H9 (cell line): ENCODE data around the gene KLHL5. TPM values are rescaled to one million over a fixed set of nuclear protein-coding genes. Genes with fewer than 3 reads are reported as not detected.

Source experiments
- DNase-seq: peaks from one replicate; pipeline ENCODE4 v3.0.0-alpha.2; 2017
- H2AFZ ChIP-seq: one replicate; pipeline ENCODE4 v1.6.1; 2013; ENCODE audit warnings: mild to moderate bottlenecking, low read length, control low read depth, moderate library complexity
- H2AK5ac ChIP-seq: 2 replicates; pipeline ENCODE4 v1.6.1; 2013; ENCODE audit warnings: low read length, control low read depth, mixed read lengths; ENCODE audit not compliant: insufficient read length
- H2BK120ac ChIP-seq: one replicate; pipeline ENCODE4 v1.6.1; 2013; ENCODE audit warnings: low read depth, mild to moderate bottlenecking, low read length, control low read depth, inconsistent platforms; ENCODE audit not compliant: poor library complexity, severe bottlenecking
- H2BK12ac ChIP-seq: 2 replicates; pipeline ENCODE4 v1.6.1; 2013; ENCODE audit warnings: low read length, control low read depth, mixed read lengths, low read depth; ENCODE audit not compliant: insufficient read length
- H2BK15ac ChIP-seq: 2 replicates; pipeline ENCODE4 v1.6.1; 2013; ENCODE audit warnings: low read depth, low read length, control low read depth
- H2BK20ac ChIP-seq: one replicate; pipeline ENCODE4 v1.6.1; 2013; ENCODE audit warnings: low read depth, mild to moderate bottlenecking, low read length, control low read depth, inconsistent platforms; ENCODE audit not compliant: poor library complexity, severe bottlenecking
- H2BK5ac ChIP-seq: 2 replicates; pipeline ENCODE4 v1.6.1; 2013; ENCODE audit warnings: low read length, control low read depth, mixed read lengths; ENCODE audit not compliant: insufficient read length
- H3K14ac ChIP-seq: 2 replicates; pipeline ENCODE4 v1.6.1; 2013; ENCODE audit warnings: low read length, control low read depth; ENCODE audit not compliant: insufficient read depth
- H3K18ac ChIP-seq: 2 replicates; pipeline ENCODE4 v1.6.1; 2013; ENCODE audit warnings: low read depth, mild to moderate bottlenecking, mixed read lengths, low read length, control low read depth; ENCODE audit not compliant: insufficient read length
- H3K23ac ChIP-seq: 2 replicates; pipeline ENCODE4 v1.6.1; 2013; ENCODE audit warnings: low read length, control low read depth, mixed read lengths, low read depth; ENCODE audit not compliant: insufficient read length
- H3K23me2 ChIP-seq: 2 replicates; pipeline ENCODE4 v1.6.1; 2013; ENCODE audit warnings: low read depth, mild to moderate bottlenecking, mixed read lengths, low read length, control low read depth; ENCODE audit not compliant: insufficient read length, poor library complexity, severe bottlenecking
- H3K27ac ChIP-seq: 2 replicates; pipeline ENCODE4 v1.5.1; 2013; ENCODE audit warnings: low read length, control low read depth, mixed read lengths, low read depth; ENCODE audit not compliant: insufficient read length
- H3K27me3 ChIP-seq: 2 replicates; pipeline ENCODE4 v1.6.1; 2013; ENCODE audit warnings: low read length, control low read depth, inconsistent platforms; ENCODE audit not compliant: insufficient read depth
- H3K4ac ChIP-seq: 2 replicates; pipeline ENCODE4 v1.6.1; 2013; ENCODE audit warnings: low read depth, mild to moderate bottlenecking, control low read depth, inconsistent platforms, low read length, moderate library complexity
- H3K4me1 ChIP-seq: 2 replicates; pipeline ENCODE4 v1.6.1; 2013; ENCODE audit warnings: low read length, control low read depth, inconsistent platforms; ENCODE audit not compliant: insufficient read depth
- H3K4me2 ChIP-seq: 2 replicates; pipeline ENCODE4 v1.6.1; 2013; ENCODE audit warnings: low read length, control low read depth, mixed read lengths; ENCODE audit not compliant: insufficient read length, insufficient read depth
- H3K56ac ChIP-seq: 2 replicates; pipeline ENCODE4 v1.6.1; 2013; ENCODE audit warnings: low read depth, mild to moderate bottlenecking, mixed read lengths, low read length, control low read depth; ENCODE audit not compliant: insufficient read length
- H3K79me1 ChIP-seq: 2 replicates; pipeline ENCODE4 v1.6.1; 2013; ENCODE audit warnings: low read depth, mild to moderate bottlenecking, moderate library complexity, low read length, control low read depth, inconsistent platforms; ENCODE audit not compliant: insufficient read depth, poor library complexity, severe bottlenecking
- H3K79me2 ChIP-seq: 2 replicates; pipeline ENCODE4 v1.6.1; 2013; ENCODE audit warnings: low read length, control low read depth, inconsistent platforms; ENCODE audit not compliant: insufficient read depth
- H3K9ac ChIP-seq: 2 replicates; pipeline ENCODE4 v1.6.1; 2013; ENCODE audit warnings: low read length, control low read depth, mixed read lengths; ENCODE audit not compliant: insufficient read length; ENCODE audit errors: extremely low read depth
- H3K9me3 ChIP-seq: one replicate; pipeline ENCODE4 v1.6.1; 2013; ENCODE audit warnings: low read depth, low read length, inconsistent platforms; ENCODE audit not compliant: control insufficient read depth
- H3T11ph ChIP-seq: one replicate; pipeline ENCODE4 v1.6.1; 2013; ENCODE audit warnings: mild to moderate bottlenecking, low read length, control low read depth, inconsistent platforms
- H4K20me1 ChIP-seq: one replicate; pipeline ENCODE4 v1.6.1; 2013; ENCODE audit not compliant: control insufficient read depth, insufficient read length, insufficient read depth
- H4K5ac ChIP-seq: 2 replicates; pipeline ENCODE4 v1.6.1; 2013; ENCODE audit warnings: low read depth, mild to moderate bottlenecking, mixed read lengths, low read length, control low read depth; ENCODE audit not compliant: insufficient read length
- H4K8ac ChIP-seq: replicated peaks from 2 replicates; pipeline ENCODE4 v1.6.1; 2013; ENCODE audit warnings: low read length, control low read depth, mixed read lengths, low read depth; ENCODE audit not compliant: insufficient read length
- H4K91ac ChIP-seq: 2 replicates; pipeline ENCODE4 v1.6.1; 2013; ENCODE audit warnings: low read depth, mild to moderate bottlenecking, moderate library complexity, mixed read lengths, low read length, control low read depth; ENCODE audit not compliant: insufficient read length
- H3K27ac Mint-ChIP-seq, 3 experiments: 2 replicates in 2 of 3; 3 replicates in 1 of 3; pipeline ENCODE4 v1.8.0; 2020 to 2021; ENCODE audit warnings: mixed read lengths in 3 of 3, mild to moderate bottlenecking in 1 of 3, moderate library complexity in 1 of 3
- H3K27me3 Mint-ChIP-seq: 2 replicates; pipeline ENCODE4 v1.8.0; 2021; ENCODE audit warnings: low read depth, mild to moderate bottlenecking, moderate library complexity, mixed read lengths
- H3K36me3 Mint-ChIP-seq, 3 experiments: 2 replicates in 2 of 3; 3 replicates in 1 of 3; pipeline ENCODE4 v1.8.0; 2020 to 2021; ENCODE audit warnings: low read depth in 3 of 3, mixed read lengths in 3 of 3; ENCODE audit not compliant: insufficient read depth in 1 of 3
- H3K4me1 Mint-ChIP-seq, 2 experiments: 2 replicates each; pipeline ENCODE4 v1.8.0; 2020; ENCODE audit warnings: mixed read lengths in 2 of 2
- H3K4me3 Mint-ChIP-seq, 2 experiments: 2 replicates in 1 of 2; 3 replicates in 1 of 2; pipeline ENCODE4 v1.8.0; 2020 to 2021; ENCODE audit warnings: mild to moderate bottlenecking in 2 of 2, mixed read lengths in 2 of 2, moderate library complexity in 1 of 2
- H3K9me3 Mint-ChIP-seq, 2 experiments: 2 replicates in 1 of 2; 3 replicates in 1 of 2; pipeline ENCODE4 v1.8.0; 2020; ENCODE audit warnings: mild to moderate bottlenecking in 2 of 2, mixed read lengths in 2 of 2, moderate library complexity in 1 of 2
- CTCF ChIP-seq: fragments of 200-600 bp; sonication (generic); conservative IDR thresholded peaks from 3 replicates; pipeline ENCODE4 v1.8.0; 2021; ENCODE audit warnings: antibody characterized with exemption, mild to moderate bottlenecking
- total RNA-seq: library from RNA; stranded (reverse); gene quantifications from 2 replicates; pipeline ENCODE4 v1.2.1, GENCODE V29; 2021

Gene KLHL5
- total RNA-seq, 1 experiment from 2014 or later, result 16.8 TPM

- Histone ChIP-seq H4K20me1 (no peaks in the 10 kb centered on the region), H3K4me2 (no peak overlapping the region), H3K4me1 (no peaks in the 10 kb centered on the region), H2AFZ (no peak overlapping the region), H3T11ph (no peak overlapping the region), H3K18ac (no peak overlapping the region), H3K23me2 (no peaks in the 10 kb centered on the region), H4K5ac (no peak overlapping the region), H3K27ac (no peak overlapping the region), H3K14ac (no peak overlapping the region), H2BK120ac (no peak overlapping the region), H2BK15ac (no peak overlapping the region), H3K56ac (no peak overlapping the region), H3K79me2 (no peaks in the 10 kb centered on the region), H3K23ac (no peak overlapping the region), H2AK5ac (no peak overlapping the region), H3K4ac (no peak overlapping the region), H3K79me1 (no peaks in the 10 kb centered on the region), H4K91ac (no peak overlapping the region), H3K9me3 (no peaks in the 10 kb centered on the region), H2BK5ac (no peak overlapping the region), H2BK12ac (no peak overlapping the region), H4K8ac (no peak overlapping the region), H3K9ac (no peak overlapping the region), H2BK20ac (no peak overlapping the region), H3K27me3 (no peaks in the 10 kb centered on the region)
- Mint-ChIP-seq H3K4me1 (no peaks in the 10 kb centered on the region), H3K27ac (no peak overlapping the region), H3K9me3 (no peaks in the 10 kb centered on the region), H3K27me3 (no peaks in the 10 kb centered on the region), H3K4me3 (no peak overlapping the region), H3K36me3 (no peaks in the 10 kb centered on the region)
- no peak for TF ChIP-seq CTCF
- no peak for DNase-seq
Observed at GRCh38 chr4:39029752-39030694, 32.0 kb upstream of the KLHL5 start.
